ENCODE results near the gene GLT6D1. TPM values are rescaled to one million over a fixed set of nuclear protein-coding genes. Genes with fewer than 3 reads are reported as not detected.

GLT6D1 gene
- total and polyA plus RNA-seq, 2 of the 8 experiments (the other 6 are each of a cell fraction or from before 2014, with no cell fraction given) = 1.3 to 2.1 TPM

DNA sequence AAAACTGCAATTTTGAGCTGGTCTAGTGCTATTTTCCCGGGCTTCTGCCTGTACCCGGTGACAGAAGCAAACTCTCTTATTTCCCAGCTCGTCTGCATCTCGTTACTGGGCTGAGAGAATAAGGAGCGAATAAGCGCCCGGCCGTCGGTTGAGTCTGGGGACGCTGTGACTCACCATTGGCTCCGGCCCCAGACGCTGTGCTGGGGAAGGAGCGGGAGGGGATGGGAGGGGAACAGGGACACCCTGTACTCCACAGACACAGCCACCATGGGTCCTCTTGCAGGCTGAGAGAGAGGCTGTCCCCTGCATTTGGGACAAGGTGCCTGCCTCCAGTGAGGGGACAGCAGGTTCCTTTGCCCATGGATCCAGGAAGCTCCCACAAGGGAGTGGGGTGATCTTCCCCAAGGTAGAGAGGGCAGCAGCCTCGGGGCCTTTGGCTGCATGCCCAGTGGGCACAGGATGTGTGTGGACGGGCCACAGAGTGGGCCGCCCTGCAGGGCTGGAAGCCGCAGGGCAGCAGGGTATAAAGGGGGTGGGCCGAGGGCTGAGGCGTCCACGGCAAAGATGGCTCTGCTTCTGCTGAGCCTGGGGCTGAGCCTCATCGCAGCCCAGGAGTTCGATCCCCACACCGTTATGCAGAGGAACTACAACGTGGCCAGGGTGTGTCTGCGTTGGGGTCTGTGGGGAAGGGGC, 23.6 kb upstream of the GLT6D1 start, which contains the start of gene LCN9:
TSS of gene LCN9 (plus strand) at position 552 of the 693 bp plus-strand sequence. CDS start at position 565, 13 bp downstream.
- H2AK5ac ChIP-seq (ENCODE audit: low read depth, low read length) = no peak within 1 kb of the TSS
- CTCF ChIA-PET (ENCODE audit: partially characterized antibody) = interaction anchor here (1.0 to 1.8 kb wide), 3 partner anchors 9 to 40 kb away, joined by 3 to 5 read pairs (median 3); no protein-coding TSS in a partner anchor
- H2BK12ac ChIP-seq (ENCODE audit: low read depth, low read length) = peak within 1 kb of the TSS; percentile 60; the same call in 1 of the 2 replicates
- H3K4me1 ChIP-seq (replicated peaks in 1 of 4; ENCODE audit: control insufficient read depth in 3 of 4, insufficient read depth in 4 of 4, low read length in 3 of 4) = peaks cover 0 to 8% (median 4%) of the 10 kb centered on the region in 4 experiments; a peak in 3 of 7 replicates
- peak within 1 kb of the TSS; percentile 7 for H4K91ac ChIP-seq (replicated peaks; ENCODE audit: insufficient read length, low read length)
- H3K9me3 ChIP-seq (ENCODE audit: insufficient read depth in 2 of 2, low read depth in 1 of 2, low read length in 1 of 2) = peaks cover 18 to 21% of the 10 kb centered on the region in 2 experiments; a peak in 3 of 4 replicates
- FAIRE-seq (no peak), DNase-seq (ENCODE audit: low read depth in 1 of 2, low spot score in 2 of 2) (peak in 1 of 2 experiments; percentile 43)
- no peak within 1 kb of the TSS for H3K27ac ChIP-seq (ENCODE audit: low read depth, low read length)
- H3K4me3 ChIP-seq (ENCODE audit: extremely low read depth in 1 of 4, insufficient read depth in 2 of 4, low read depth in 3 of 4, low read length in 4 of 4) = no peak within 1 kb of the TSS
- H2AFZ ChIP-seq (ENCODE audit: low read length) = no peak within 1 kb of the TSS
- peak within 1 kb of the TSS; percentile 46; the same call in 1 of the 2 replicates for H2BK15ac ChIP-seq (ENCODE audit: low read length)
- no peak within 1 kb of the TSS for H4K5ac ChIP-seq (ENCODE audit: insufficient read length, low read depth, low read length)
- no peak within 1 kb of the TSS for H2BK5ac ChIP-seq (ENCODE audit: low read depth, low read length)
- H3K4me2 ChIP-seq (ENCODE audit: insufficient read depth in 1 of 2, low read depth in 2 of 2, low read length in 2 of 2) = no peak within 1 kb of the TSS
- no peak within 1 kb of the TSS for H3K9ac ChIP-seq (replicated peaks in 1 of 4; ENCODE audit: extremely low read depth in 1 of 4, low read depth in 3 of 4, low read length in 3 of 4)
- peaks cover 0 to 27% (median 0%) of the 10 kb centered on the region in 4 experiments; a peak in 3 of 8 replicates for H3K36me3 ChIP-seq (ENCODE audit: control insufficient read depth in 2 of 4, insufficient read depth in 4 of 4, low read length in 3 of 4)
- no peaks in the 10 kb centered on the region for H3K79me2 ChIP-seq (ENCODE audit: control insufficient read depth in 1 of 2, insufficient read depth in 2 of 2, low read length in 2 of 2)
- no peak within 1 kb of the TSS for H4K8ac ChIP-seq (ENCODE audit: extremely low read depth, insufficient read depth, low read length)
- H2BK20ac ChIP-seq (ENCODE audit: low read length) = no peak within 1 kb of the TSS
- no peak within 1 kb of the TSS for H3K23ac ChIP-seq (ENCODE audit: insufficient read length)
- H3K18ac ChIP-seq (ENCODE audit: extremely low read depth, low read length) = peak within 1 kb of the TSS; percentile 60; the same call in 1 of the 2 replicates
- no peak within 1 kb of the TSS for H2BK120ac ChIP-seq (replicated peaks; ENCODE audit: low read depth, low read length)
- POLR2A ChIA-PET (ENCODE audit: partially characterized antibody) = interaction anchor here (0.7 to 3.6 kb wide), 3 partner anchors 8 to 14 kb away, joined by 3 to 19 read pairs (median 3); no protein-coding TSS in a partner anchor
- peak within 1 kb of the TSS; percentile 51 for H3K4ac ChIP-seq (replicated peaks; ENCODE audit: insufficient read length, low read depth, low read length)
- TF ChIP-seq POLR2AphosphoS5 (IDR thresholded peaks at IDR 0.05; ENCODE audit: low read depth, low read length) (no peak), SIRT6 (IDR thresholded peaks at IDR 0.05; ENCODE audit: low read length) (no peak)
- no peaks in the 10 kb centered on the region for H4K20me1 ChIP-seq (replicated peaks in 1 of 2; ENCODE audit: control insufficient read depth in 1 of 2, insufficient read depth in 2 of 2, low read length in 2 of 2)
- H3K79me1 ChIP-seq (ENCODE audit: low read depth, low read length) = no peaks in the 10 kb centered on the region
- H3K23me2 ChIP-seq (ENCODE audit: low read depth, low read length) = no peaks in the 10 kb centered on the region
- 77% methylated on average over 24 of the region's 25 CpGs; no CpG with 5 or more reads in 1 of the 2 experiments for WGBS, 2 experiments (ENCODE audit: extremely low coverage in 1 of 2, insufficient coverage in 1 of 2, insufficient read length in 1 of 2, insufficient replicate concordance in 2 of 2, low coverage in 1 of 2, low lambda C conversion rate in 2 of 2, missing lambda C conversion rate in 1 of 2)
- no peak within 1 kb of the TSS for H3K14ac ChIP-seq (ENCODE audit: insufficient read length)
- no peak within 1 kb of the TSS for H3K56ac ChIP-seq (replicated peaks; ENCODE audit: insufficient read length, low read depth, low read length)
- no peaks in the 10 kb centered on the region; a peak in 1 of 7 replicates for H3K27me3 ChIP-seq (replicated peaks in 1 of 4; ENCODE audit: control insufficient read depth in 3 of 4, extremely low read depth in 1 of 4, insufficient read depth in 3 of 4, low read length in 3 of 4)

Data from H1 (cell line).